Measurements from ENCODE around the gene GLT1D1. TPM values are rescaled to one million over a fixed set of nuclear protein-coding genes. Genes with fewer than 3 reads are reported as not detected.

GLT1D1 gene
- total RNA-seq, 2 experiments from 2014 or later: 0.19 to 0.22 TPM

DNA sequence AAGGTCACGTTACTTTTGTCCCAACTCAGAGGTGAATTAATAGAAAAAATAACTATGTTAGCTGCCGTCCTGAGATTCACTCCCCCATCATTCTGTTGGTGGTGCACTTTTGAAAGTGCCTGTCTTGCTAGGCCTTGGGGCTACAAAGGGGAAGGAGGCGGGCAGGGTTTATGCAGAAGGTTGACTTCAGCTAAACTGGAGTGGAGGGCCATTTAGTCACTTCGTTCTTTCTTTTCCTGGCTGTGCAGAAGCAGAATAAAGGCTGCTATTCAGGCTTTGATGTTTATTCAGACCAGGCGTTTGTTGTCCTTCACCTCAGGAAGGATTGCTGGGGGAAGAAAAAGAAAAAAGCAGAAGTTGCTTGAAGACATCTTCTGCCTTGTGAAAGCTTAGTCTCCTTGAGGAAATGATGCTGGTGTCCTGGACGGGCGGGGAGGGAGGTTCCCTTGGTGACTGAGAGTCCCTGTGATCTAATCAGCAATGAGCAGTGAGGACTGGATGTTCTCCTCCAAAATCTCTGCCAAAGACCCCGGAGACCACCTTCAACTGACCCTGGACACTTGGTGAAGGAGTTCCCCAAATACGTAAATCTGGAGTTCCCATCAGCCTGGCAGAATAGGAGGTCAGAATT, 4.0 kb downstream of the GLT1D1 start:
- peaks cover 11 to 23% of the 10 kb centered on the region in 2 experiments for H3K27me3 ChIP-seq (ENCODE audit: control insufficient read depth in 1 of 2, insufficient read depth in 2 of 2, low read length in 2 of 2)
- H3K27me3 Mint-ChIP-seq: peaks cover 20% of the 10 kb centered on the region
- H3K4me1 Mint-ChIP-seq (ENCODE audit: low read depth): no peaks in the 10 kb centered on the region
- no peaks in the 10 kb centered on the region for H3K9me3 Mint-ChIP-seq
- H3K36me3 ChIP-seq (ENCODE audit: insufficient read depth, low read length): no peaks in the 10 kb centered on the region
- peaks cover 0 to 8% of the 10 kb centered on the region in 2 experiments for H3K9me3 ChIP-seq (ENCODE audit: control insufficient read depth in 1 of 2, insufficient read depth in 1 of 2, low read length in 2 of 2)
- intact Hi-C loops (cut with DNase I, micrococcal nuclease): no loop called here
- TF ChIP-seq CTCF (IDR thresholded peaks at IDR 0.05): no peak
- no peak overlapping the region for H3K27ac Mint-ChIP-seq
- DNase-seq (peak in 3 of 14 experiments; percentile 4 to 53 (median 49)), ATAC-seq (ENCODE audit: poor library complexity) (no peak)
- no peak overlapping the region for H3K4me3 Mint-ChIP-seq
- no peaks in the 10 kb centered on the region for H3K4me1 ChIP-seq (ENCODE audit: insufficient read depth, low read length)
- ChIA-PET POLR2A (no interaction called here), CTCF (no interaction called here)
- no peaks in the 10 kb centered on the region for H3K36me3 Mint-ChIP-seq (ENCODE audit: low read depth)
- H3K4me3 ChIP-seq (ENCODE audit: low read length): no peak overlapping the region
- no peak overlapping the region for H3K27ac ChIP-seq (ENCODE audit: low read depth in 1 of 2, low read length in 2 of 2)

- Mint-ChIP-seq H3K27ac (no peak overlapping the region), H3K9me3 (no peaks in the 10 kb centered on the region), H3K36me3 (ENCODE audit: low read depth) (no peaks in the 10 kb centered on the region), H3K4me3 (no peak overlapping the region), H3K4me1 (ENCODE audit: low read depth) (no peaks in the 10 kb centered on the region), H3K27me3 (peaks cover 16% of the 10 kb centered on the region)
- ATAC-seq (ENCODE audit: poor library complexity): no peak
- TF ChIP-seq CTCF (IDR thresholded peaks at IDR 0.05): no peak
- intact Hi-C loops (cut with DNase I, micrococcal nuclease): no loop called here
- Histone ChIP-seq H3K9me3 (ENCODE audit: control insufficient read depth in 1 of 2, insufficient read depth in 1 of 2, low read length in 2 of 2) (no peaks in the 10 kb centered on the region), H3K27me3 (ENCODE audit: control insufficient read depth in 1 of 2, insufficient read depth in 2 of 2, low read length in 2 of 2) (peaks cover 0 to 8% of the 10 kb centered on the region in 2 experiments), H3K27ac (ENCODE audit: low read depth in 1 of 2, low read length in 2 of 2) (no peak overlapping the region), H3K36me3 (ENCODE audit: insufficient read depth, low read length) (no peaks in the 10 kb centered on the region), H3K4me1 (ENCODE audit: insufficient read depth, low read length) (no peaks in the 10 kb centered on the region), H3K4me3 (ENCODE audit: low read length) (no peak overlapping the region)
- no peak for DNase-seq
- CTCF ChIA-PET: no interaction called here
- POLR2A ChIA-PET: no interaction called here
Observed at GRCh38 chr12:128859311-128859710, 6.0 kb downstream of the GLT1D1 start.

GRCh38 chr12:128861226-128862016, 8.1 kb downstream of the GLT1D1 start:
- TF ChIP-seq CTCF (IDR thresholded peaks at IDR 0.05): no peak
- no peaks in the 10 kb centered on the region for H3K4me1 Mint-ChIP-seq (ENCODE audit: low read depth)

More at GRCh38 chr12:128861226-128862016, 8.1 kb downstream of the GLT1D1 start:
- DNase-seq (no peak), ATAC-seq (ENCODE audit: poor library complexity) (no peak)
- no peak overlapping the region for H3K27ac Mint-ChIP-seq
- Histone ChIP-seq H3K27me3 (ENCODE audit: control insufficient read depth in 1 of 2, insufficient read depth in 2 of 2, low read length in 2 of 2) (peaks cover 0 to 4% of the 10 kb centered on the region in 2 experiments), H3K4me3 (ENCODE audit: low read length) (no peak overlapping the region), H3K9me3 (ENCODE audit: control insufficient read depth in 1 of 2, insufficient read depth in 1 of 2, low read length in 2 of 2) (no peaks in the 10 kb centered on the region), H3K36me3 (ENCODE audit: insufficient read depth, low read length) (no peaks in the 10 kb centered on the region), H3K4me1 (ENCODE audit: insufficient read depth, low read length) (no peaks in the 10 kb centered on the region), H3K27ac (ENCODE audit: low read depth in 1 of 2, low read length in 2 of 2) (no peak overlapping the region)
- H3K36me3 Mint-ChIP-seq (ENCODE audit: low read depth): no peaks in the 10 kb centered on the region
- POLR2A ChIA-PET: no interaction called here
- intact Hi-C loops (cut with DNase I, micrococcal nuclease): no loop called here
- CTCF ChIA-PET: no interaction called here
- no peaks in the 10 kb centered on the region for H3K9me3 Mint-ChIP-seq
- H3K27me3 Mint-ChIP-seq: peaks cover 7% of the 10 kb centered on the region
- no peak overlapping the region for H3K4me3 Mint-ChIP-seq

Measured in CD4-positive, alpha-beta T cell (primary cell).